Activated naive CD8-positive, alpha-beta T cell treated with anti-CD3 and anti-CD28 coated beads, Interleukin-2, amount 50 U/mL, for 24 hours (primary cell): Measurements from ENCODE around the gene CCDC102B.

Experiments used
- ATAC-seq: fragments of 150-1000 bp; cut with Tn5 transposase; one replicate; pipeline ENCODE4 v1.10.0; 2021
- DNase-seq: peaks from one replicate; pipeline ENCODE4 v3.0.0; 2021
- H3K27ac Mint-ChIP-seq: one replicate; pipeline ENCODE4 v1.8.0; 2021; ENCODE audit warnings: mild to moderate bottlenecking, mixed read lengths
- H3K27me3 Mint-ChIP-seq: one replicate; pipeline ENCODE4 v1.8.0; 2021; ENCODE audit warnings: mixed read lengths
- H3K36me3 Mint-ChIP-seq: one replicate; pipeline ENCODE4 v1.8.0; 2021; ENCODE audit warnings: low read depth, mixed read lengths
- H3K4me1 Mint-ChIP-seq: one replicate; pipeline ENCODE4 v1.8.0; 2021; ENCODE audit warnings: mixed read lengths
- H3K4me3 Mint-ChIP-seq: one replicate; pipeline ENCODE4 v1.8.0; 2021; ENCODE audit warnings: mild to moderate bottlenecking, moderate library complexity, mixed read lengths
- H3K9me3 Mint-ChIP-seq: one replicate; pipeline ENCODE4 v1.8.0; 2021; ENCODE audit warnings: mixed read lengths

The CCDC102B gene

DNA sequence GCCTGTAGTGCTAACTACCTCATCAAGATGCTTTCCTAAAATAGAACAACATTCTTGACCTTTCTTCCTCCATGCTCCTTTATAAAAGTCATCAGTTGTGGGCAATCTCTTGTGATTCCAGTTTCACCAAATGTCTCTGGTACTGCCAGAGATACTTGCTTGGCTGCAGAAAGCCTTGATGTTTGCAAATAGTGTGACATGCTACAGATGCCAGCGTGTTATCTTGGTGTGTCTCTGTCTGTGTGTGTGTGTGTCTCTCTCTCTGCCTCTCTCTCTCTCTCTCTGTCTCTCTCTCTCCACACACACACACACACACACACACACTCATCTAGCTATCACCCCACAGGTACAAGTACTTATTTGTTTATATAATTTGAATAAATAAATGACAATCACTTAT is 146.9 kb downstream of the CCDC102B start:
- Mint-ChIP-seq H3K4me1 (no peaks in the 10 kb centered on the region), H3K36me3 (no peaks in the 10 kb centered on the region), H3K9me3 (no peaks in the 10 kb centered on the region), H3K4me3 (no peak overlapping the region), H3K27ac (no peak overlapping the region), H3K27me3 (no peaks in the 10 kb centered on the region)
- ATAC-seq (no peak), DNase-seq (no peak)

DNA sequence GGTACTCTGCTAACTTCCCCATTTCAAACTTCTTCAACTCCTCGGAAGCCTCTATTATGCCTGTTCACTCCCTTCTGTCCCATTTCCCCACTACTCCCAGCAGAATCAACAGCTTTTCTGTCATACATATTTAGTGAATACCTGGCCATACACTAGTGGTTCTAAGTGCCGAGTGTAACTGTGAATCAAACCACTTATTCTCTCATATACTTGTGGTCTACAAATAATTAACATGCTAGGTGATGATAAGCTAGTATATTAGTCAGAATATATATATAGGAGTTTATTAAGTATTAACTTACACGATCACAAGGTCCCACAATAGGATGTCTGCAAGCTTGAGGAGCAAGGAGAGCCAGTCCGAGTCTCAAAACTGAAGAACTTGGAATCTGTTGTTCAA is 150.7 kb downstream of the CCDC102B start:
- ATAC-seq (no peak), DNase-seq (no peak)
- no peak overlapping the region for H3K4me3 Mint-ChIP-seq
- no peaks in the 10 kb centered on the region for H3K27me3 Mint-ChIP-seq
- H3K36me3 Mint-ChIP-seq = no peaks in the 10 kb centered on the region
- no peaks in the 10 kb centered on the region for H3K9me3 Mint-ChIP-seq
- H3K27ac Mint-ChIP-seq = no peak overlapping the region
- no peaks in the 10 kb centered on the region for H3K4me1 Mint-ChIP-seq

- ATAC-seq = no peak
Measured at GRCh38 chr18:68954738-68955137, 156.9 kb downstream of the CCDC102B start.

DNA sequence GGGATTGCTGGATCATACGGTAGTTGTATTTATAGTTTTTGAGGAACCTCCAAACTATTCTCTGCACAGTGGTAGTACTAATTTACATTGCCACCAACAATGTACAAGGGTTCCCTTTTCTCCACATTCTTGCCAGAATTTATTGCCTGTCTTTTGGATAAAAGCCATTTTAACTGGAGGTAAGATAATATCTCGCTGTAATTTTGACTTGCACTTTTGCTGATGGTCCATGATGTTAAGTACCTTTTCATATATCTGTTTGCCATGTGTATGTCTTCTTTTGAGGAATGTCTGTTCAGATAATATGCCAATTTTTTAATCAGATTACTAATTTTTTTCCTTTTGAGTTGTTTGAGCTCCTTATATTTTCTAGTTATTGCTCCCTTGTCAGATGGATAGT is 158.8 kb downstream of the CCDC102B start:
- ATAC-seq (no peak), DNase-seq (no peak)
- H3K4me1 Mint-ChIP-seq = no peaks in the 10 kb centered on the region
- no peaks in the 10 kb centered on the region for H3K27me3 Mint-ChIP-seq
- no peaks in the 10 kb centered on the region for H3K36me3 Mint-ChIP-seq
- no peak overlapping the region for H3K4me3 Mint-ChIP-seq
- H3K27ac Mint-ChIP-seq = no peak overlapping the region
- H3K9me3 Mint-ChIP-seq = no peaks in the 10 kb centered on the region

More at GRCh38 chr18:68954738-68955137, 156.9 kb downstream of the CCDC102B start:
- no peaks in the 10 kb centered on the region for H3K9me3 Mint-ChIP-seq
- H3K4me1 Mint-ChIP-seq = no peaks in the 10 kb centered on the region
- no peak overlapping the region for H3K4me3 Mint-ChIP-seq
- H3K36me3 Mint-ChIP-seq = no peaks in the 10 kb centered on the region
- DNase-seq = no peak
- no peak overlapping the region for H3K27ac Mint-ChIP-seq
- H3K27me3 Mint-ChIP-seq = no peaks in the 10 kb centered on the region

GRCh38 chr18:68960355-68960754 is 162.5 kb downstream of the CCDC102B start:
- Mint-ChIP-seq H3K27ac (no peak overlapping the region), H3K4me3 (no peak overlapping the region), H3K9me3 (no peaks in the 10 kb centered on the region), H3K4me1 (no peaks in the 10 kb centered on the region), H3K36me3 (no peaks in the 10 kb centered on the region), H3K27me3 (no peaks in the 10 kb centered on the region)
- ATAC-seq (no peak), DNase-seq (no peak)

DNA sequence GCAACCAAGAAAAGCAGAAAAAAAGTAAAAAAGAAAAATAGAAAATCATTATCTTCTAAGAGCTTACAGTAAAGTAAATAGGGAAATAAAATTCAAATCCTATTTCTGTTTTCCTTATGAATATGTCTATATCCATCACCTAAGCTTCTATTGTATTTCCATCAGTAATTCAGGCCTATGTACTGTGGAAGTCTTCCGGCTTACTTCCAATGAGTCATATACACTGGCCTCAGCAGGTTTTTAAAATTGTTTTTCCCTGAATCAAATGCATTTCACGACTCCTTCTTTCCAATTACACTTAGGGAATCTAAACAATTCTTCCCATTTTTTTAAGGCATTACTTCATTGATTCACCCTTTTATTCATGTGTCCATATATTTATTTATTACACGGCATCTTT is 164.7 kb downstream of the CCDC102B start:
- H3K27me3 Mint-ChIP-seq = no peaks in the 10 kb centered on the region
- no peak for ATAC-seq
- H3K4me3 Mint-ChIP-seq = no peak overlapping the region
- no peak overlapping the region for H3K27ac Mint-ChIP-seq
- H3K36me3 Mint-ChIP-seq = no peaks in the 10 kb centered on the region
- no peaks in the 10 kb centered on the region for H3K9me3 Mint-ChIP-seq
- no peaks in the 10 kb centered on the region for H3K4me1 Mint-ChIP-seq
- DNase-seq = no peak

- no peak for DNase-seq
- no peak for ATAC-seq
- Mint-ChIP-seq H3K27me3 (no peaks in the 10 kb centered on the region), H3K36me3 (no peaks in the 10 kb centered on the region), H3K4me1 (no peaks in the 10 kb centered on the region), H3K4me3 (no peak overlapping the region), H3K27ac (no peak overlapping the region), H3K9me3 (no peaks in the 10 kb centered on the region)
Measured at GRCh38 chr18:68965817-68966216, 167.9 kb downstream of the CCDC102B start.

DNA sequence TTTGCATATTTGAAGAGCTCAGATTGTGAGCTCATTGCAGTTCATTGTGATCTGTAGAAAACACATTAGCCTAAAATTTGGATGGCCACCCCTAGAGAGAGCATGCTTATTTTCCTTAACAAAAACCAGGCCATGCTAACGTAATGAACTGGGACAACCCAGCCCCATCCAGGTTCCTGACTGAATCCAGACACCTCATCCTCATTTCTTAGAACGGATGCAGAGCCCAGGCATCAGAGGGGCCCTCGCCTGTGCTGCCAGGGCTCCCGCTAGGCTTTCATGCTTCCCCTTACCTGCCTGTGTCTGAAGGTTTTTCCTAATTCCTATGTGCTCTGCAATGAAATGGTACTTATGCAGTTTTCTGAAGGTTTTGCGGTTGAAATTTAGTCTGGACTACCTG is 171.1 kb downstream of the CCDC102B start:
- H3K9me3 Mint-ChIP-seq = no peaks in the 10 kb centered on the region
- no peaks in the 10 kb centered on the region for H3K36me3 Mint-ChIP-seq
- ATAC-seq (no peak), DNase-seq (no peak)
- H3K4me3 Mint-ChIP-seq = no peak overlapping the region
- H3K27ac Mint-ChIP-seq = no peak overlapping the region
- no peaks in the 10 kb centered on the region for H3K4me1 Mint-ChIP-seq
- no peaks in the 10 kb centered on the region for H3K27me3 Mint-ChIP-seq

DNA sequence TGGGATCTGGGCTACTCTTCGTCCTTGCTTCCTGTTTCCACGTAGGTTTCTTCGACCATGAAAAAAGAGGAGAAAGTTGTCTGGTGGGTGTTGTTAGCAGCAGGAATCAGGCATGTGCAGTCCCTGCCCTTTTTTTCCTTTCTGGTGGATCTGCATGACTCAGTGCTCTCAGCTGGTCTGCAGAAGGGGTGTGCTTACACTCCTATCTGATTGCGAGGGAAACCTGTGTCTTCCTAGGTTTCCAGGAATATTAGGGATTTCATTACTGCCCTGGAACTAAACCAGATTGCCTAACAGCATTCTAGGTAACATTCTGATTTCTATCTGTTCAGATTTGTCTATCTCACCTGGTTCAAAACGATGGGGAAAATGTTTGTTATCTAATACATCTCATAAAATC is 174.3 kb downstream of the CCDC102B start:
- no peak overlapping the region for H3K27ac Mint-ChIP-seq
- ATAC-seq (no peak), DNase-seq (no peak)
- no peaks in the 10 kb centered on the region for H3K36me3 Mint-ChIP-seq
- H3K4me3 Mint-ChIP-seq = no peak overlapping the region
- H3K27me3 Mint-ChIP-seq = no peaks in the 10 kb centered on the region
- no peaks in the 10 kb centered on the region for H3K4me1 Mint-ChIP-seq
- no peaks in the 10 kb centered on the region for H3K9me3 Mint-ChIP-seq

DNA sequence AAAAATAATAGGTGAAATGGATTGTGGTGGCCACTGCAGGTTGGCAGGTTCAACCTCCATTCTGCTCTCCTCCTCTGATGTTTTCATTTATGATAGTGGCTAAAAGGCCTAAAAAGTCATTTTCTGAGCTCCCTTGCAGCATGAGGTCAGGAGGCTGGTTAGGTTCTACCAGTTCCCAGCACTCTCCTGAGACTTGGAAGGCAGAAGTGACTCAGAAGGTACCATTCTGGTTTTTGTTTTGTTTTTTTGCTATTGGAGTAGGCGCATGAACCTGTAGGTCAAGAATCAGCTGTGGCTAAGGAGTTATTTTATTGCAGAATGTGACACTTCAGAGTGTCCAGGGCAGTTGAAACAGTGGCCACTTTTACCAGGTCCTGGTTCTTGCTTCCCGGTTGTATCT is 181.9 kb downstream of the CCDC102B start:
- Mint-ChIP-seq H3K36me3 (no peaks in the 10 kb centered on the region), H3K27ac (no peak overlapping the region), H3K9me3 (no peaks in the 10 kb centered on the region), H3K4me3 (no peak overlapping the region), H3K4me1 (no peaks in the 10 kb centered on the region), H3K27me3 (no peaks in the 10 kb centered on the region)
- ATAC-seq (no peak), DNase-seq (no peak)

DNA sequence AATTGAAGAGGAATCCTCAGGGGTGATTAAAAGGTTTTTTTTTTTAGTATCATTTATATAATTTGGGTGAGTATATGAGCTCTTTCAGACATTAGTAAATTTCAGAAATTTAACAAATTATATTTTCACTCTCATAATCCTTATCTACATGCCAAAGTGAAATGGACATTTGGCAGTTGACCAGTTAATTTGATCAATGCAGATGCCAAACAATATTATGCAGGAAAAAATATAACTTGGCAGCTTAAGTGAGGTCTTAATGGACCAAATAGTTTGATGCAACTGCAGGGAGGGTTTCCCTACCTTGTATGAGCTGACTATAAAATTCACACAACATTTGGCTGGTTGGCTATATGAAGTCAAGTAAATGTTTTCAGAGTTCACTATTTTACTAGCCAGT is 185.2 kb downstream of the CCDC102B start:
- ATAC-seq (no peak), DNase-seq (no peak)
- H3K4me3 Mint-ChIP-seq = no peak overlapping the region
- H3K27ac Mint-ChIP-seq = no peak overlapping the region
- H3K9me3 Mint-ChIP-seq = peaks cover 10% of the 10 kb centered on the region
- H3K4me1 Mint-ChIP-seq = no peaks in the 10 kb centered on the region
- no peaks in the 10 kb centered on the region for H3K36me3 Mint-ChIP-seq
- H3K27me3 Mint-ChIP-seq = no peaks in the 10 kb centered on the region

GRCh38 chr18:68984342-68984741 is 186.5 kb downstream of the CCDC102B start:
- Mint-ChIP-seq H3K9me3 (peaks cover 18% of the 10 kb centered on the region), H3K27me3 (no peaks in the 10 kb centered on the region), H3K36me3 (no peaks in the 10 kb centered on the region), H3K4me1 (no peaks in the 10 kb centered on the region), H3K27ac (no peak overlapping the region), H3K4me3 (no peak overlapping the region)
- ATAC-seq = no peak
- no peak for DNase-seq

- peaks cover 18% of the 10 kb centered on the region for H3K9me3 Mint-ChIP-seq
- no peak overlapping the region for H3K4me3 Mint-ChIP-seq
- H3K36me3 Mint-ChIP-seq = no peaks in the 10 kb centered on the region
- DNase-seq (no peak), ATAC-seq (no peak)
- H3K27ac Mint-ChIP-seq = no peak overlapping the region
- H3K4me1 Mint-ChIP-seq = no peaks in the 10 kb centered on the region
- H3K27me3 Mint-ChIP-seq = no peaks in the 10 kb centered on the region
Measured at GRCh38 chr18:68985172-68985820, 187.4 kb downstream of the CCDC102B start.

- Mint-ChIP-seq H3K36me3 (peaks cover 1% of the 10 kb centered on the region), H3K27me3 (peaks cover 4% of the 10 kb centered on the region), H3K4me1 (peaks cover 2% of the 10 kb centered on the region), H3K27ac (no peak overlapping the region), H3K4me3 (no peak overlapping the region), H3K9me3 (peaks cover 26% of the 10 kb centered on the region)
- DNase-seq (no peak), ATAC-seq (peak; percentile 87)
Measured at GRCh38 chr18:68991286-68991685, 193.4 kb downstream of the CCDC102B start.

- Mint-ChIP-seq H3K36me3 (peaks cover 1% of the 10 kb centered on the region), H3K4me3 (no peak overlapping the region), H3K9me3 (peaks cover 19% of the 10 kb centered on the region), H3K27me3 (peaks cover 4% of the 10 kb centered on the region), H3K4me1 (peaks cover 2% of the 10 kb centered on the region), H3K27ac (no peak overlapping the region)
- ATAC-seq (peak; percentile 39), DNase-seq (no peak)
Measured at GRCh38 chr18:68992719-68993482, 195.0 kb downstream of the CCDC102B start.
